GM12878 (cell line): ENCODE results near the gene ZNFX1. TPM values are rescaled to one million over a fixed set of nuclear protein-coding genes. Genes with fewer than 3 reads are reported as not detected.

ENCODE experiments used
- BCLAF1 ChIP-seq: fragments of 450-650 bp; IDR thresholded peaks from 2 replicates; pipeline ENCODE4 v1.6.1; 2017; ENCODE audit warnings: antibody characterized with exemption, mild to moderate bottlenecking, moderate library complexity
- NFIC ChIP-seq: IDR thresholded peaks from 2 replicates; pipeline ENCODE4 v1.6.1; 2012; ENCODE audit warnings: low read depth, mild to moderate bottlenecking, inconsistent platforms, low read length, moderate library complexity
- NFYB ChIP-seq: IDR thresholded peaks from 2 replicates; pipeline ENCODE4 v1.6.1; 2011; ENCODE audit warnings: low read depth, mild to moderate bottlenecking, low read length, improper control_type of control experiment, moderate library complexity; ENCODE audit not compliant: insufficient read depth
- NR2C2 ChIP-seq: IDR thresholded peaks from 2 replicates; pipeline ENCODE4 v1.6.1; 2011; ENCODE audit warnings: borderline replicate concordance, low read depth; ENCODE audit not compliant: control insufficient read depth, insufficient read length
- SKIL ChIP-seq: fragments of 450-650 bp; IDR thresholded peaks from 2 replicates; pipeline ENCODE4 v1.6.1; 2017; ENCODE audit warnings: mild to moderate bottlenecking, low read depth, inconsistent platforms; ENCODE audit not compliant: poor library complexity, severe bottlenecking
- ZBED1 ChIP-seq: IDR thresholded peaks from 2 replicates; pipeline ENCODE4 v1.6.1; 2016; ENCODE audit warnings: borderline replicate concordance
- polyA plus RNA-seq, 11 experiments: library from polyadenylated mRNA; depleted of rRNA in 4 of 11; unstranded in 6 of 11; stranded (reverse) in 5 of 11; fragments of >200 nt; fragmentation: Nextera tagmentation in 4 of 11; fragmentation: Illumina TruSeq in 1 of 11; extraction: Ambion mirVana in 4 of 11; extraction: Trizol in 1 of 11; gene quantifications; 1 replicate in 1 of 11; 2 replicates in 10 of 11; pipeline versions ENCODE4 v1.2.1 to v1.2.3, GENCODE V29; 2011 to 2016; ENCODE audit warnings: inconsistent platforms in 2 of 11, missing spikeins in 2 of 11, low read depth in 1 of 11
- total RNA-seq, 4 experiments: library from RNA; depleted of rRNA in 3 of 4; stranded (reverse); fragments of >200 nt in 3 of 4; fragmentation: Illumina TruSeq in 1 of 4; extraction: Trizol in 1 of 4; gene quantifications; 2 replicates each; pipeline versions ENCODE4 v1.2.1 to v1.2.3, GENCODE V29; 2013 to 2021
- TF ChIP-seq, protein P1 (sequence below): IDR thresholded peaks from 2 replicates; pipeline ENCODE4 v1.6.1; 2011; ENCODE audit warnings: borderline replicate concordance, low read depth, mild to moderate bottlenecking, moderate library complexity, low read length; ENCODE audit not compliant: insufficient read depth, poor library complexity, severe bottlenecking

The ZNFX1 gene
- total and polyA plus RNA-seq, 10 of the 15 experiments (the other 5 are each of a cell fraction or from before 2014, with no cell fraction given) = 7.4 to 31.5 (median 25.6) TPM

DNA sequence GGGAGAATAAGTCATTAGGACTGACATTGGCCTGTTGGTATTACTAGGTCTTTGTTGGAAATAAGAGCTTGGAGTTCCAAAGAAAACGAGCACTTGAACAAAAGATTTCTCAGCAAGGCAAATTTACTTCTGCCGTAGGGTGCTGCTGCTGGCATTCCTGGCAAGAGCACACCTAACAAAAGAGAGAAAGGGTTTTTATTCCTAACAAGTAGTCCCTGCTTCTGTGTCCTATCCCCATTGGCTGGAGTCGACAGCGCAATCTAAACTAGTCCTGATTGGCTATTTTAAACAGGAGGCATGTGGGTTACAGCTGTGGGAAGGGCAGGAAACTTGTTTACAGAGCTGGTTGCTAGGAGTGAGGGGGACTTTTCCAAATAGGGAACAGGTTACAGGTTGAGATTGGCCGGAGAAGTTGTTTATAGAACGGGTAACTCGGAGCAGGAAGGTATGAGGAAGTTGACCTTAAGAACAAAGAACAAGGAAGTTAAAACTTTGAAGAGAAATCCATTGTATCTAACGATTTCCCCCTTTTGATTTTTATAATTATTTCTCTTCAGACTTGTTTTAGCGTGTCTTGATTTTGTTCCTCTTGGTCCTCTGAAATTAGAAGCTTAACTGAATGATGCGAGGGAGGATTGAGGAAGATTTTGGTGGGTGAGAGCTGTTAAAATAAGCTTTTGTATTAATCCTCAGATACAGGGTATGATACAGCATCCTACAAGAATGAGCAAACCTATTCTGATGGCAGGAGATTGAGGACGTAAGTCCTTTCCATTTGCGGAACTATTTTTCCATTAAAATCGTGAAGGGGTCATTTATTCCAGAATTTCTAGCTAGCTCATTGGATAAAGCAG is 3.4 kb upstream of the ZNFX1 start (continued):
- TF ChIP-seq NFIC = peak; percentile 8; the same call in 1 of the 2 replicates
- TF ChIP-seq, protein P1, sequence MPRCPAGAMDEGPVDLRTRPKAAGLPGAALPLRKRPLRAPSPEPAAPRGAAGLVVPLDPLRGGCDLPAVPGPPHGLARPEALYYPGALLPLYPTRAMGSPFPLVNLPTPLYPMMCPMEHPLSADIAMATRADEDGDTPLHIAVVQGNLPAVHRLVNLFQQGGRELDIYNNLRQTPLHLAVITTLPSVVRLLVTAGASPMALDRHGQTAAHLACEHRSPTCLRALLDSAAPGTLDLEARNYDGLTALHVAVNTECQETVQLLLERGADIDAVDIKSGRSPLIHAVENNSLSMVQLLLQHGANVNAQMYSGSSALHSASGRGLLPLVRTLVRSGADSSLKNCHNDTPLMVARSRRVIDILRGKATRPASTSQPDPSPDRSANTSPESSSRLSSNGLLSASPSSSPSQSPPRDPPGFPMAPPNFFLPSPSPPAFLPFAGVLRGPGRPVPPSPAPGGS = no peak
- TF ChIP-seq NR2C2 = no peak
- no peak for TF ChIP-seq BCLAF1
- TF ChIP-seq NFYB = peak; percentile 76; the same call in 1 of the 2 replicates
- peak; percentile 36 for TF ChIP-seq ZBED1
- TF ChIP-seq SKIL = peak; percentile 73
- TF ChIP-seq, all 136 proteins: peak for 22
